Measurements from ENCODE around the gene DIP2B.
"Not testable (repeated sequence)": the region's sequence is repeated elsewhere in the genome, so short reads cannot be mapped to it uniquely, and the experiment has no call there.

Gene DIP2B

DNA sequence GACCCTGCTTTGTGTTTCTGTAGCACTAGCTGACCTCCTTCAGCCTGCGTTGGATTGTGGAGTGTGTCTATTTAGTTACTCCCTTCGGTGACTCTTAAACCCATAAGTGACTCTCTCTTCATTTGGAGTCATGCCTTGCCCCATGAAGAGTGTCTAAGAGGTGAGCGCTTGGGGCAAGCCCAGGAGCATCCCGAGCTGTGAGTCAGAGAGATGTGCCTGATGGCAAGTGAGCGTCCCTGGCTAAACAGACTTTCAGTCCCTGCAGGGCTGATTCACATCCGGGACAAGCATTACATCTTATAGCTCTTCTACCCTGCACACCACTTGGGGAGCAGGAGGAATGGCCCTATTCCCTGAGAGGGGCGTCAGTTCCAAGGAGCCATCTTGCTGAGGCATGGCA is 234.8 kb downstream of the DIP2B start:
- no peak for DNase-seq

- peak; percentile 35 for DNase-seq
Observed at GRCh38 chr12:50740307-50740706, 235.5 kb downstream of the DIP2B start.

DNA sequence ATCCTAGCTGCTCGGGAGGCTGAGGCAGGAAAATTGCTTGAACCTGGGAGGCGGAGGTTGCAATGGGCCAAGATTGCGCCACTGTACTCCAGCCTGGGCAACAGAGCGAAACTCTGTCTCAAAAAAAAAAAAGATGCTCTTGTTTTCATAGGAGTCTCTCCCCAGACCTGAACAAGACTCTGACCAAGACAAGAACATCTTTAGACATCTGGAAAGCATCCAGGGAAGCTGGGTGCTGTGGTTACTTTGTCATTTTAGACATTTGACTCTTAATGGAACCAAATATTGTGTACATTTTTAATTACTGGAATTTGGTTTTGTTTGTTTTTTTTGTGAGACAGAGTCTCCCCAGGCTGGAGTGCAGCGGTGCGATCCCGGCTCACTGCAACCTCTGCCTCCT is 238.0 kb downstream of the DIP2B start:
- DNase-seq: no peak

GRCh38 chr12:50745861-50746260 is 241.1 kb downstream of the DIP2B start:
- no peak for DNase-seq

DNA sequence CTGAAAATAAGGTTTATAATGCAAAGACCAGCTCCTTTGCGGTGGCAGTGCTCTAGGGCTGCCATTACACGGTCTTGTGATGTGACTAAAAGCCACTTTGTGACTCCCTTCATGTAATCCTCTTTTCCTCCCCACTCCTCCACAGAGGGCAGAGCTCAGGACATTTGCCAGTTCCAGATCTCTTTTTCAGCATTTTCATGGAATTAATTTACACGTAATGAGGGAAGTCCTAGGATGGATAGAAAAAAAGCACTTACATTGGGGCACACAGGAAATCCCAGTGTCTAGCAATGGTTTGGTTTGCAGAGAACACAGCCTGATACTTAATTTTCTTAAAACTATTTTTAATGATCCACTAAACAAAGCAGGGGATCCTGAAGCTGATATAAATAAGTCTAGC is 241.6 kb downstream of the DIP2B start:
- DNase-seq: no peak

- no peak for DNase-seq
Observed at GRCh38 chr12:50747817-50748216, 243.0 kb downstream of the DIP2B start.

DNA sequence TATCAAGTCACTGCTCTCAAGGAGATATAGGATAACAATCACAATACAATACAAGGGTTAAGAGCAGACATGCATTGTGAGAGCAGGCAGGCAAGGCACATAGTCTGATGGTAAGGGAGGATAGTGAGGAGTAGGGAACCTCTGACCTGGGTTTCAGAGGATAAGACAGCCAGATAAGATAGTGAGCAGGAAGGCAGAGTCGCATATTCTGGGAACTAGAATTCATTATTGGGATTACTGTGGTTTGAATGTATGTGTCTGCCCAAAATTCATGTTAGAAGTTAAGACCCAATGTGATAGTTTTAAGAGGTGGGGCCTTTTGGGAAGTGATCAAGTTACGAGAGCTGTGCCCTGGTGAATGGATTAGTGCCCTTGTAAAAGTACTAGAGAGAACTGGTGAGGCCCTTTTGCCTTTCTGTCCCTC is 244.7 kb downstream of the DIP2B start:
- DNase-seq: no peak

DNA sequence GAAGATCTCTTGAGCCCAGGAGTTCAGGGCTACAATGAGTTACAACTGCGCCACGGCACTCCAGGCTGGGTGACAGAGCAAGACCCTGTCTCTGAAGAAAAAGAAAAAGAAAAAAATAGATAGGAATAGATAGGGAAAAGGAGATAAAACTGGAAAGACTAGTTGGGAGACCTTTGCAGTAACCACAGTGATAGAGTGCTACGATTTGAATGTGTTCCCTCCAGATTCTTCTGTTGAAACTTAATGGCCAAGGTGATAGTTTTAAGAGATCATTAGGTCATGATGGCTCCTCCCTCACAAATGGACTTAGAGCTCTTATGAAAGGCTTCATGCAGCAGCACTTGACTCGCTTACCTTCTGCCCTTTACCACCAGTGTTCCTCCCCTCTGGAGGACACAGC is 245.6 kb downstream of the DIP2B start:
- DNase-seq: no peak

DNA sequence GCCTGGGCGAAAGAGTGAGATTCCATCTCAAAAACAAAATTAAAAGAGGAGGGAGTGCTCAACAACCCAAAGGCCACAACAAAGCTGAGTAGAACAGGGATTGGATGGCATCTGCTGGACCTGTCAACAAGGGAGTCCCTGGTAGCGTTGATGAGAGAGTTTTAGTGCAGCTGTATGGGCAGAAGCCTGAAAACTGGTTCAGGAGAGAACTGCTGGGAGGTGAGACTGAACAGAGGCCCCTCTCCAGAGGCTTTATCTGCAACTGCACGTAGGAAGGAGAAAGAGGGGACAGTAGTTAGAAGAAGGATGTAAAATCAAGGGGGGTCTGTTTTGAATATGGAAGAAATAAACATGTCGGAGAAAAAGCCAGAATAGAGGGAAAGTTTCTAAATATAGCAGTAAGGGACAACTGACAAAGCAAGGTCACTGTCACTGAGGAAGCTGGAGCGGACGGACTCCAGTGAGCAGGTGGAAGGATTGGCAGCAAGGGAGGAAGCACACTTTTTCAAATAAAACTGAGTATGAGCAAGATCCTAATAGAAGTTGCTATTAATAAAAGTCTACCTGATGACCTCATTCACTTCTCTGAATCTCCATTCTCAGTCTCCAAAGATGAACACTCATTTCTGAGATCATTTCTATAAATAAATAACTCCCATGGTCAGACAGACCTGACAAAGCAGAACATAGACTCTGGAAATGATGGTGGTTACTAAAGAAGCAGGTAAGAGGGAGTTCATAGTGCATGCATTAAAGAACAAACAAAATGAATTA is 247.3 kb downstream of the DIP2B start:
- no peak for DNase-seq

DNA sequence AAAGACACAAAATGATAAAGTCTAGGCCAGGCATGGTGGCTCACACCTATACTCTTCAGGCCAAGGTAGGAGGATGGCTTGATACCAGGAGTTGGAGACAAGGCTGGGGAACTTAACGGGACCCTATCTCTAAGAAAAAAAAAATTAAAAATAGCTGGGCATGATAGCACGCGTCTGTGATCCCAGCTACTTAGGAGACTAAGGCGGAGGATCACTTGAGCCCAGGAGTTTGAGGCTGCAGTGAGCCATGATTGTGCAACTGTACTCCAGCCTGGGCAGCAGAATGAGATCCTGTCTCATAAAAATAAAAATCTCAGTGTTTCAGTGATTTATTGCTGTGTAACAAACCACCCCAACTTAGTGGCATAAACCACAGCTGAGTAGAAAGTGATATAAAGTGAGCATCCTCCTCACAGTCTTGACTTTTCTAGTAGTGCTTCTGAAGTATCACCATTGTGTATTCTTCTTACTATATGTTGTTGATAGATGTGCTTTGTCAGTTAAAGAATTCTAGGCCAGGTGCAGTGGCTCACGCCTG is 248.5 kb downstream of the DIP2B start:
- DNase-seq: no peak

DNA sequence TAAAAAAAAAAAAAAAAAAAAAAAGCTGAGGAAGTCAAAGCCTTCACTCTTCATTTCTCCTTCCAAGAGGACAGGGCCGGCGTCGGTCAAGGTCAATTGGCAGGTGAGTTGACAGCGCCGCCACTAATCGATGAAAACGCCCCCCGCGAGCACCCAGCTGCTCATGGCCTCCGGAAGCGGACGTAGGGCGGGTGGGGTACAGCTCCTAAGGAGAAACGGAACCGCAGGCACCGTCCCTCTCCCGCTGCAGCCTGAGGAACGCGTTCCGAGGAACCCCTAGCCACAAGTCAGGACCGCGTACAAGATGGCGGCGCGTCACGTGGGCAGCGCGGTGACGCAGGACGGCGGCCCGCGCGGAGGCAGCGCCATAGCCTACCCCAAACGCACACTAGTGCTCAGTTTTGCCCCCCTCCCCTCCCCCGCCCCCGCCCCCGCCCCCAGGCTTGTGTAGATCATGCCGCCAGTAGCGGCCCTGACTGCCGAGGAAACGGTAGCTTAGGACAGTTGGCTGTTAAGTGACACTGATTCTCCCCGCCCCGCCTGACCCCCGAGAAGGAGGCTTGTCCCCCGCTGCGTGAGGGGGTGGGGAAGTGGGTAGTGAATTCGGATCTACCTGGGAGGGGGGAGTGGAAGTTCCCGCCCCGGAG is 259.0 kb downstream of the DIP2B start, which contains the start of gene ATF1:
TSS of gene ATF1 (plus strand) at position 463 of the 647 bp plus-strand sequence. CDS start 16,045 bp downstream, outside the sequence.
- peak; percentile 94 for DNase-seq

DNA sequence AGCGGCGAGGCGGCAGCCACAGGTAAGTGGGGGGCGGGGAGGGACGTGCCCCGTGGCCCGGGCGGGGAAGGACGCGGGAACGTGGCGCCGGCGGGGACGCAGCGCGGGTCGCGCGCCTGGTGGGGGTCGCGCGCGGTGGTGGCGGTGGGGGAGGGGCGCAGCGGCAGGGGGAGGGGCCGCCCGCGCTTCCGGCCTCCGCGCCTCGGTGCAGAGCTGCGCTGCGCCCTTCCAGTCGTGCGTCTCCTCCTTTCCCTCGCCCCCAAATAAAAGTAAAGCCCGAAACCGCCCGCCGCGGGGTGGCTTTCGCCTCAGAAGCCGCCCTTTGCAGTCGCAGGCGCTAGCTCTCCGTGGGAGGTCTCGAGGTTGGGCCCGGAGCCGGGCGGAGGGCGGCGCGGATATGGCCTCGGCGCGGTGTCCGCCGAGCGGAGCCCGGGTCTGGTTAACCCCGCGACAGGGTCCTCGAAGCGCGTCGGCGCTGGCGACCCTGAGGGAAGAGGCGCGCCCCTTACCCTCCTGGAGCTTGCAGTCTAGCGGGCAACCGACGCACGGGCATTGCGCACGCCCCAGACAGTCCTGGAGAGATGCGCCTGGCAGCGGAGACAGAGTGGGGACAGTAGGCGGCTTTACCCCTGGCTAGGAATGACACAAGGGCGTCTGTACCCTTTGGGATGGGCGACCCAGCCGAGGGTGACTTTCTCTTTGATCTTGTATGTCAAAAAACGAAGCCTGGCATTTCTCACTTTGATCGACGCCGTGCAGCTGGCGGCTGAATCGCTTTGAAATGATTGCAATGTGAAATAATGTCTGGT is 259.7 kb downstream of the DIP2B start:
- DNase-seq: peak; percentile 82

GRCh38 chr12:50765095-50765911 is 260.5 kb downstream of the DIP2B start:
- peak; percentile 64 for DNase-seq

DNA sequence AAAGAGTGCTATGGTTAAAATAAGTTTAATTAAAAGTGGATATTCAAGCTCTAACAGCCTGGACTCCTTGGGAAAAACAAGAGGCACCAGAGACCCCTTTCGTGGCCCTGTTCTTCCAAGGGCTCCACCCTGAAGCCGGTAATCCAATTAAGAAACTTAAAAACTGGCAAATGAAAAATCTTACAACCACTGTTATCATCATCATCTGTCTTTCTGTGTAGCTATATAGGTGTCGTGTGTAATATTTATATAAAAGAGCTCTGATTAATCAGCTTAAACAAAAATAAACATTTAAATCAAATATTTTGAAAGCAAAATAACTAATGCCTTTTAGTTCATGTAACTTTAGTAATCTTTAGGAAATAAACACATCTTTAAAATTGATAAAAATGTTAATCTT is 263.6 kb downstream of the DIP2B start:
- DNase-seq: no peak

DNA sequence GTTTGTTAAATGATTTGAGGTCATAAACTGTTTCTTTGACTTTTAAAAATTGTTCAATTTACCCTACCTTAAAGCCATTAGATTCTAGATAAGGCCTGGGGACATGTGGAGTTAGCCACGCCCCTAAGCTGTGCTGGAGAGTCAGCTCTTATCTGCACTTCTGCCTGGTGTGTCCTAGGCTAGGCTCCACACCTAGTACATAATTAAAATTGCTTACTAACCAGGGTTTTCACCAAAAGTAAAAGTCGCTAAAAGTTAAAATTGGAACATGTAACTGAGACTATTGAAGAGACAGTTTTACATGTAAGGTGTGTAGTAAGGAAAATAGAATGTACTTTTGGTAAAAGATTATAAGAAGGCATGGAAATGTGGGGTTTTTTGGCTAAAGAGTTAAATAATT is 264.0 kb downstream of the DIP2B start:
- not testable (repeated sequence) for DNase-seq

- DNase-seq: no peak
Observed at GRCh38 chr12:50771409-50771808, 266.6 kb downstream of the DIP2B start.

DNA sequence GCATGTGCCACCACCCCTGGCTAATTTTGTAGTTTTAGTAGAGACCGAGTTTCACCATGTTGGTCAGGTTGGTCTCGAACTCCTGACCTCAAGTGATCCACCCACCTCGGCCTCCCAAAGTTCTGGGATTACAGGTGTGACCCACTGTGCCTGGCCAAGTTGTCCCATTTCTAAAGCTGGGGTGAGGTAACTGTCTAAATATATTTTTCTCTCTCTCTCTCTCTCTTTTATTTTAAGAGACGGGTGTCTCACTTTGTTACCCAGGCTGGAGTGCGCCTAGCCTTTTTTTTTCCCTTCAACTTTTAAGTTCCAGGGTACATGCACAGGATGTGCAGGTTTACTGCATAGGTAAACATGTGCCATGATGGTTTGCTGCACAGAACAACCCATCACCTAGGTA is 267.7 kb downstream of the DIP2B start:
- no peak for DNase-seq

DNA sequence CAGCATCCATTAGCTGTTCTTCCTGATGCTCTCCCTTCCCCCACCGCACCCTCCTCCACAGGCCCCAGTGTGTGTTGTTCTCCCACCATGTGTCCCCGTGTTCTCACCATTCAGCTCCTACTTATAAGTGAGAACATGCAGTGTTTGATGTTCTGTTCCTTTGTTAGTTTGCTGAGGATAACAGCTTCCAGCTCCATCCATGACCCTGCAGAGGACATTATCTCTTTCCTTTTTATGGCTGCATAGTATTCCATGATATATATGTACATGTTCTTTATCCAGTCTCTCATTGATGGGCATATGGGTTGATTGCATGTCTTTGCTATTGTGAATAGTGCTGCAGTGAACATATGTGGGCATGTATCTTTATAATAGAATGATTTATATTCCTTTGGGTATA is 268.1 kb downstream of the DIP2B start:
- no peak for DNase-seq

- DNase-seq: no peak
Observed at GRCh38 chr12:50775251-50775650, 270.5 kb downstream of the DIP2B start.

- DNase-seq: peak; percentile 42
Observed at GRCh38 chr12:50776749-50777728, 272.3 kb downstream of the DIP2B start.

All from activated CD4-positive, alpha-beta T cell treated with anti-CD3 and anti-CD28 coated beads, Interleukin-10, Interleukin-2, amounts not matched to agents 100 ng/mL and 50 ng/mL, durations not matched to agents 16 hours and 8 hours (primary cell).